ENCODE results near the gene ELAVL3.

GRCh38 chr19:11460207-11460606, 20.6 kb downstream of the ELAVL3 start:
- no peak for TF ChIP-seq CTCF (IDR thresholded peaks at IDR 0.05)
- no peak for TF ChIP-seq POLR2A (IDR thresholded peaks at IDR 0.05)

All from lower leg skin (tissue), 3 donors.